ENCODE measurements around the gene ARHGEF10L.

- no peak for TF ChIP-seq CTCF (IDR thresholded peaks at IDR 0.05; ENCODE audit: borderline replicate concordance, extremely low read depth, low read length, poor library complexity, severe bottlenecking)
- no peak for TF ChIP-seq EZH2 (IDR thresholded peaks at IDR 0.05; ENCODE audit: borderline replicate concordance, low read depth, low read length, severe bottlenecking)
Observed at GRCh38 chr1:17743008-17743647, 203.6 kb downstream of the ARHGEF10L start.
